Fibroblast of skin of scalp (primary cell): ENCODE measurements around the gene ZSCAN1.

ENCODE experiments used
- DNase-seq: peaks from one replicate; pipeline ENCODE4 v3.0.0-alpha.2; 2013

ZSCAN1 gene

DNA sequence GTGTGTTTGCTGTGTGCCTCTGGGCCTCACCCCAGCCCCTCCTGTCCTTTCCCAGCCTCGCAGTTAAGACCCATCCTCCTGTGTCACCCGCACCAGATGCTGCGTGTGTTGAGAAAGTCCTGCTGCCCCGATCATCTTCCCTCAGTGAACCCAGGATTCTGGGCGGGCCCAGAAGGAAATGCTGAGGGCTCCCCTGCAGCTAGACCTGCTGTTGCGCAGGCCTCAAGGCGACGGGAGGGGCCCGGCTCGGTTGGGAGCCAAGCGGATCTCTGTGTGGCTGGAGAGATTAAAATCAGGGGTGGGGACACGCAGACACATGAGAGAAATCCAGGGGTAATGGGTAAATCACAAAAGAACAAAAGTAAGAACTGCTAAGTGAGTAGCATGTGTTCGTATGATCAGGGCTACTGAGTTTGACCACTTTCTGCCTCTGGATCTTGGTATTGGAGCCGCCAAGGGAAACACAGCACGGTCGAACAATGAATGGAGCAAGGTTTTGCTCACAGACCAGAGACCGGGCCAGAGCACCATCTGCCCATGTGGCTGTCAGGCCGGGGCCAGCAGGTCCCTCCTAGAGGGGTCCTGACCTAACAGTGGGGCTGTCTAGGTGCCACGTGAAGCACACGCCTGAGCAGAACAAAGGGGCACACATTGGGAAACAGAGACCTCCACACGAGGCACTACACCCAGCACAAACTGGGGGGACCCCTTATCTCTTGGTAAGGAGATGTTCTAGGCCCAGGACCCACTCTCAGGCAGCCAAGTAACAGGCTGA lies 7.1 kb downstream of the ZSCAN1 start:
- no peak for DNase-seq

DNA sequence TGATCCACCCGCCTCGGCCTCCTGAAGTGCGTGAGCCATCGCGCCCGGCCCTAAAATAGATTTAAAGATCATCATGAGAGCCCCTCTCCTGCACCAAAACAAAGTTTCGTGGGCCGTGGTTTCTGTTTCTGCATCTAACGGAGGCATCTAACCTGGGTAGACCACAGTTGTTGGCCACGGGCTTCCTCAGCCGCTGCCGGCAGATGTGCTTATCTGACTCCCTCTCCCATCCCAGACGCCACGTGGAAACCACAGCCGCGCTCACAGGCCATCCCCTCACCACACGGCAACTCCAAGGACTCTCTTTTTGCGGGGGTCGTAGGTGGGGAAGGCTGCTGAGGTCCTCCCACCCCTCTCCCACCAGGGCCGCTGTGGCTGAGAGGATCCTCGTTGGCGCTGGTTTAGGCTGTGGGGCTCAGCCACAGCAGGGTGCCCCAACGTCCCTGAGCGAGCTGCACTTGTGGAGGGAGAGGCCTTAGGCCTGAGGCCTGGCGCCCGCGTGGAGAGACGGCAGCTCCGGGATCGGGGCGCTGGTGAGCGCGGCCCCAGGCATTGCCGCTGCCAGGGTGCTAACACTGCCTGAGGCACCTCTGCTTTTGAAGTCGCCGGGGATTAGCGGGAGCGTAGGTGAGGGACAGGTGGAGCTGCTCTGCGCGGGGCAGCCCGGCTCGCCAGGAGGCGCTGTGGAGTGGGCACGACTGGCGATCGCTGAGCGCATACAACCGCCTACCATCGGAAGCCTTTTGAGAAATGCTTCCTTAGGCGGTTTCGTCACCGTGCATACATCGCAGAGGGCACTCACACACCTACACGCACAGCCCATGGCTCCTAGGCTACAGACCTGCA lies 8.9 kb downstream of the ZSCAN1 start:
- DNase-seq = no peak

DNA sequence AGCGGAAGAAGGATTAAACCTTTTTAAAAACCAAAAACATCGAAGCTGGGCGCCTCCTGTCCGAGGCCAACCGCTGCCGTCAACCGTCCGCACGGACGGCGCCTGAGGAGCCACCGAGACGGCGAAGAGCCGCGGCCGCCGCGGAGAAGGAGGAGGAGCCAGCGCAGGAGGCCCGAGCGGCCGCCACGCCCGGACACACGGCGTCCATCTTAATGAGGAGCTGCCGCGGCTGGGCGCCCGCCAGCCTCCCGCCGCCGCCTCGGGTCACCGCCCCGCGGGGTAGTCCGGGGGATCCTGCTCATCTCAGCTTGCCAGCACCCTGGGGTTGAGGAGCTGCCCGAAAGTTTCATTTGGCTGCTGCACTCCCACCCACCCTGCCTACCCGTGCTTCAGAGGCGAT lies 10.6 kb downstream of the ZSCAN1 start:
- DNase-seq = no peak

DNA sequence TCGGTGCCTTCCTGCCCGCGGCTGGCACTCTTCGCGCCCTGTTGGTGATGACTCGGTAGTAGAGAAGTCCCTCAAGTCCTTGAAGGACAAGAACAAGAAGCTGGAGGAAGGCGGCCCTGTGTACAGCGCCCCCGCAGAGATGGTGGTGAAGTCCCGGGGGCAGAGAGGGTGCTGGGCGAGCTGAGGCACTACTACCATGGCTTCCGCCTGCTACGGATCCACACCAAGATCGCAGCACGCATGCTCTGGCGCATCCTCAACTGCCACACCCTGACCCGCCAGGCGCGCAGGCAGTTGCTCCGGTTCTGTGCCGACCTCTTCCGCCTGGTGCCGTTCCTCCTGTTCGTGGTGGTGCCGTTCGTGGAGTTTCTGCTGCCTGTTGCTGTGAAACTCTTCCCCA lies 11.1 kb downstream of the ZSCAN1 start:
- DNase-seq = no peak

DNA sequence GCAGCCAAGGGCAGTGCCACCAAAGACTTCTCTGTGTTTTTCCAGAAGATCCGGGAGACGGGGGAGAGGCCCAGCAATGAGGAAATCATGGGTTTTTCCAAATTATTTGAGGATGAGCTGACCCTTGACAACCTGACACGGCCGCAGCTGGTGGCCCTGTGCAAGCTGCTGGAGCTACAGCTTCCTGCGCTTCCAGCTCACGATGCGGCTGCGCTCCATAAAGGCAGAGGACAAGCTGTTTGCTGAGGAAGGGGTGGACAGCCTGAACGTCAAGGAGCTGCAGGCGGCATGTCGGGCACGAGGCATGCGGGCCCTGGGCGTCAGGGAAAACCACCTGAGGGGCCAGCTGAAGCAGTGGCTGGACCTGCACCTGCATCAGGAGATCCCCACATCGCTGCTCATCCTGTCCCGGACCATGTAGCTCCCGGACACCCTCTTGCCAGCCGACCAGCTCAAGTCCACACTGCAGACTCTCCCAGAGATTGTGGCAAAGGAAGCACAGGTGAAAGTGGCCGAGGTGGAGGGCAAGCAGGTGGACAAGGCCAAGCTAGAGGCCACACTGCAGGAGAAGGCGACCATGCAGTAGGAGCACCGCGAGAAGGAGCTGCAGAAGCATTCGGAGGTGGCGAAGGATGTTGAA lies 11.7 kb downstream of the ZSCAN1 start:
- DNase-seq = no peak

DNA sequence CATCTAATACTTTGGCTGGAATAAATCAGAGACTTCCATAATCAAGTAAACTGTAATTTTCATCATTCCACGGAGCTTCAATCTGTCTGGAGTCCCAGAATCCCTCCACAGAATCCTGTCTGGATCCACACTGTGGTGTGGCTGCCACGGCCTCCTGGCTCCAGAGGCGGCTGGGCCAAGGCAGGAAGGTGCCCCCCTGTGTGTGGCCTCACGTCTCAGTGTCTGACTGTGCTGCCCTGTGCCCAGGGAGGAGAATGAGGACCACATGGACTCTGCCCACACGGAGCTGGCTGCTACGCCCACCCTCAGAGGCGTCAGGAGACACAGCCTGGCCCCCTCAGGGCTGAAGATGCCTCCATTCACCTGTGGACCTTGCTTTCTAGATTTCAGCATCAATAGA lies 13.0 kb downstream of the ZSCAN1 start:
- DNase-seq = no peak

DNA sequence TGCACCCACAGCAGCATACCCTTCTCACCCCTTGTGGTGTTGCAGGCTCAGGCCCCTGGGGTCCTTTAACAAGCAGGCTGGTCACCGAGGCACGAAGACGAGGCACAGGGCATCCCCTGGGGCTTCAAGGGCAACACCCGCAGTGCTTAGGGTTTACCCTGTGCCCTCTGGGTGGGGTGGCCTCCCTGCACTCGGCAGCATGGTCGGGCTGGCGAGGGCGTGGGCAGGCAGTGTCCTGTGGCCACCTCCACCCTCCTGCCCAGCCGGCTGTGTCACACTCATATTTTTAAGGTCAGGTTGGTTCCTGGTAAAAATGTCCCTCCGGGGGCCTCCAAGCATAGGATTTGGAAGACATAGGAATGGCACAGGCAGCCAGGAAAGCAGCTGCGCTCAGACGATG lies 13.8 kb downstream of the ZSCAN1 start:
- no peak for DNase-seq

DNA sequence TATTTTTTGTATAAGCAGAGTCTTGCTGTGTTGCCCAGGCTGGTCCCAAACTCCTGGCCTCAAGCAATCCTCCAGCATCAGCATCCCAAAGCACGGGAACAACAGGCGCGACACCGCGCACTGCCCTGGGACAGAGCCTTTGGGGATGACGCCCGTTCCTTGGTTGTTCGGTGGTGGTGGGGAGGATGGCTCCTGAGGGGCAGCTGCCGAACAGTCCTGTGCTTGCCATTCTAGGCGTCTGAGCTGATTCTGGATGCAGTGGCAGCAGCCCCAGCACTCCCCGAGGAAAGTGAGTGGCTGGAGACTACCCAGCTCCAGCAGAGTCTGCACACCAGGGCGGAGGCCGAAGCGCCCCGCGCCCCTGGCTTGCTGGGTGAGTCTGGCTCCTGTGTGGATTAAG lies 18.4 kb downstream of the ZSCAN1 start:
- no peak for DNase-seq

DNA sequence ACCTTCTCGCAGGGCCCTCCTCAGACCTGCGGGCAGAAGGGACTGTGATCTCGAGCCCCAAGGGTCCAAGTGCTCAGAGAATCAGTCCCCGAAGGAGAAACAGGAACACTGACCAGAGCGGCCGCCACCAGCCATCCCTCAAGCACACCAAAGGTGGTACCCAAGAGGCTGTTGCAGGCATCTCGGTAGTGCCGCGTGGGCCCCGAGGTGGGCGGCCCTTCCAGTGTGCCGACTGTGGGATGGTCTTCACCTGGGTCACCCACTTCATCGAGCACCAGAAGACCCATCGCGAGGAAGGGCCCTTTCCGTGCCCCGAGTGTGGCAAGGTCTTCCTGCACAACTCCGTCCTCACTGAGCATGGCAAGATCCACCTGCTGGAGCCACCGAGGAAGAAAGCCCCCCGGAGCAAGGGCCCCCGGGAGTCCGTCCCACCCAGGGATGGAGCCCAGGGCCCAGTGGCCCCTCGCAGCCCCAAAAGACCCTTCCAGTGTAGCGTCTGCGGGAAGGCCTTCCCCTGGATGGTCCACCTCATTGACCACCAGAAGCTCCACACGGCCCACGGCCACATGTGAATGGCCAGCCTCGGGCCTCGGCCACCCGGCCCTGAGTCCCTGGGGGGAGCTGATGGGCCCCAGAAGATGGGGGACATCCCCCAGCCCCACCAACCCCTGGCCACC lies 19.8 kb downstream of the ZSCAN1 start:
- DNase-seq = no peak

DNA sequence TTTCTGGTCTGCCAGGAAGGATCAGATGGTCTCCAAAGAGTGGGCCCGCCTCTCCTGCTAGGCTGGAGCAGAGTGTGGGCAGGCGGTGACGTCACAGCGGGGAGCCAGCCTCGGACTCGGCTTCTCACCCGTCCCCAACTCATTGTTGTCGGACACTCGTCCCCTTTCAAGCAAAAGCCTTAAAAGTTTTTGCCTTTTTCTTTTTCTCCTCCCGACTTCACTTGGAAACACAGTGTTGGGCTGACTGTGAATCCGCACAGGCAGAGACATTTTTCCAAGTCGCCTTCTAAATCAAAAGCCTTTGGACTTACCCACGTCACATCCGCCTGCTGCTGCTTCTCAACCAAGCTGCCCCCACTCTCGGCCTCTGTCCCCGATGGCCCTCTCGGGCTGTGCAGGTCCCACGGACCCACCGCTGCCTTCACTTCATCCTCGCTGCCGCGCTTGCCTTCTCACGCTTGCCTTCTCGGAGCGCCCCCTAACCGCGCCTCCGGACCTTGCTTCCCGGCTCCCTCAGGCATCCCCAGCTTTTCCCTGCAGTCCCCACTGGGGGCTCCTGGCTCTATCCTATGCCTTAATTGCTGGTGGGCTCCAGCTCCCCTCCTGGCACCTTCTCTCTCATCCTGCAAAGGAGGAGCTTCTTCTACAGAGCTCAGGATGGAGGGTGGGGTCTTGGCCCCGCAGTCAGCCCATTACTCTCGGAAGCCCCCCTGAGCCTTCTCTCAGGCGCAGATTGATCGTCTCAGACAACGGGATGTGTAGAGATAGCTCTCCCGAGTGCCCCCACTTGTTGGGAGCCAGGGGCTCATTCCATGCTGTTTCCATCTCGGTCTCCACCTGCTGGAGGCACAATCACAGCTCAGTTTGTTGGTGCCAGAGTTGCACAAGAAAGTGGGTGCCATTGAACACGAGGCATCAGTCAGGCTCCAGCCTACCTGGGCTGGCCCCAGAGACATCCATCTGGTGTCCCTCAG lies 21.4 kb downstream of the ZSCAN1 start:
- DNase-seq = peak; percentile 5

DNA sequence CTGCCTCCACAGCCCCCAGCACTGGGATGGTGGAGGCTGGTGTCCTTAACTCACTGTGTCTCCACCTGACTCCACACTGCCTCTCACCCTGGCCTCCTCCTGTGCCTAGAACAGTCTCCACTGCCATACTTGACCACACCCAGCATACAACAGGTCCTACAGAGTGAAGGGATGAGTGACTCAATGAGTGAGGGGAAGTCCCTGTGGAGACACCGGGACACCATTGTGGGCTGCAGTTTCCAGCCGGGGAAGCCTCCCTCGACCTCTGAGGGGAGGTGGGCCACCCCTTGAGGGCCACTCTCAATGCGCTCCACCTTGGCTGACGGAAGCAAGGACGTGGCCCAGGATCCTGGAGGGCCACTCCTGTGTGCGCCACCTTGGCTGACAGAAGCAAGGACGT lies 22.4 kb downstream of the ZSCAN1 start:
- no peak for DNase-seq

DNA sequence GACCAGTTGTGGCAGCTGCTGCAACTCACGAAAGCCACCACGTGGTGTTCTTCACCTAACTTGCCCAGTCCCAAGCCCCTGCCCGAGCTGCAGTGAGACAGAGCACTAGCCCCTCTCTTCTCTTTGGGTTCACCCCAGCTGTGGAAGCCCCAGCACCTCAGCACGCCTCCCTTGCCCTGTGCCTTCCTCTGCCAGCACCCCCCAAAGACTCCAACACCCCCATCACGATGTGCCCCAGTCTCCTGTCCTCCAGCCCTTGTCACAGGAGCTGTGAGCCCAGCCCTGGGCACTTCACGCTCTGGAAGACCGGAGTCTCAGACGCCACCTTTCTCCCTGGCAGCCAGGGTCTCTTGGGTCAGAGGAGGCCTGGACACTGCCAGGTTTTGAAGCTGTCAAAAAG lies 23.0 kb downstream of the ZSCAN1 start:
- no peak for DNase-seq

DNA sequence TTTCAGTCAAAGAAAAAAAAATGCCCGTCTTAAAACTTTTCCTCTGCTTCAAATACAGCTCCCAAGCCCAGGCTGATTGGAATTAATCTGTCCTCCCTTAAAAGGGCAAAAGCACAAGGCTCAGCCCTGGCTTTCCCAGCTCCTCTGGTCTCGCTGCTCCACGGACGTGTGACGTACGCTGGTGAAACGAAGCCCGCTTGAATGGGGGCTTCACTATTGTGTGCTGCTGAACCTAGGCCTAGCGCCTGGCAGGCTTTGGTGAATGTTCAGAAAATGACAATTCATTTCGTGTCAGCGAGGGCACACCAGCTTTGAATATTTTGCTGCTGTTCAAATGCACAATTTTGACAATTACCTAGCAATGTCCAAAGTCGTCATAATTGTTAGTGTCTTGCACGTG lies 24.6 kb downstream of the ZSCAN1 start:
- no peak for DNase-seq

DNA sequence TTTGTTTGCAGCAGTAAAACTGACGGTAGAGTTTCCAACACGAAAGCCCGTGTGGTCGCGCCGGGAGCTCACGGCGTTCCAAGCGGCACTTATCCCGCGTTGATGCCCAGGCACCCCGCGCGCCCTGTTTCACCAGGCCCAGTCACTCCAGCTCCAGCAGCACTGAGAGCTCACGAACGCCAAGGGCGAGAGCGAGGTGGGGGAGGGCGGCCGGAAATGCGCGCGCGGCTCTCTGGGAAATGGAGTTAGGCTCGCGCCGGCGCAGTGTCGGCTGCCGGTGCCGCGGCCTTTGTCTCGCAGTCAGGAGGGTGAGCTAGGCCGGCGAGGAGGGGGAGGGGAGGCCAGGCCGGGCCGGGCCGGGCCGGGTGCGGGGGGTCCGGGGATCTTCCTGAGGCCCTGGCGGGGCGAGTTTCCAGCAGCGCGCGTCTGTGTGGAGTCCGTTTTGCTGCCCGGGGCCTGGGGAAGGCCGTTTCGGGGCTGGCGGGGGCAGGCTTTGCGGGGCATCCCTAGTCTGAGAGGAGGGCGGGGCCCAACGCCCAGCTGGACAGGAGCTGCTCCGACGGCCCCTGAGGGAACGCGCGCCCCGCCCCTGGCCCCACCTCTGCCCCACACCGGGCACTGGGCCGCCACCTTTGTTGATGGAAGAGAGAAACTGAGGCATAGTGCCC lies 25.3 kb downstream of the ZSCAN1 start, which contains the start of gene ZNF135:
ZNF135 (plus strand) TSS at position 280 of the 668 bp plus-strand sequence. CDS start 721 bp downstream, outside the sequence.
- DNase-seq = peak; percentile 87

DNA sequence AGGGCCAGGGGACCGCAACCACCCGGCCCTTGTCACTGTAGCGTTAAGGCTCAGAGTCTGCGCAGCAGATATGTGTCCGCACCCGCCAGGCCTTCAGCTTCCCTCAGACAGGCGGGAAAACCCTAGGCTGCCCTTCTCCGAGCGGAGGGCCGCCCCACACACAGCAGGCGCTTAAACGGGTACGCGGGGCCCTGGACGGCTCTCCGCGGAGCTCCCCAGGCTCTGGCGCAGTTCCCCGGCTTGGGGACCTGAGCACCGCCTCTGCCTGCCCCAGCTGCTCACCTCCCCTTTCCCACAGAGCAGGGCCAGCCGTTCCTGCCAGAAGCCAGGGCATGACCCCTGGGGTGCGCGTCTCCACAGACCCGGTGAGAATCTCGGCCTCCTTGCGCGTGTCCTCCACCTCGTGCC lies 25.9 kb downstream of the ZSCAN1 start:
- no peak for DNase-seq

DNA sequence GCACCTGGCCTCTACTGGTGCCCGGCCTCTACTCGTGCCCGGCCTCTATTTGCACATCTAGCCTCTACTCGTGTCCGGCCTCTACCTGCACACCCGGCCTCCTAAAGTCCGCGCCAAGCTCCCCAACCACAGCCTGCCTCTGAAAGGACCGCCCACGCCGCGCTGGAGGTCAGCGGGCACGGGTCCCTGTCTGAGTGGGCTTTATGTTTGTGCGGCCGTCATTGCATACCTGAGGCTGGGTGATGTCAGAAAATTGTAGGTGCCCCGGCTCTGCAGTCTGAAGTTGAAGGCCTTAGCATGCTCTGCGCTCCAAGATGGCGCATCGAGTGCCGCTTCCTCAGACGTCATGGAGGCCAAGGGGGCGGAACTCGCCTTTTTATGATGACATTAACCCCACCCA lies 26.4 kb downstream of the ZSCAN1 start:
- DNase-seq = no peak

DNA sequence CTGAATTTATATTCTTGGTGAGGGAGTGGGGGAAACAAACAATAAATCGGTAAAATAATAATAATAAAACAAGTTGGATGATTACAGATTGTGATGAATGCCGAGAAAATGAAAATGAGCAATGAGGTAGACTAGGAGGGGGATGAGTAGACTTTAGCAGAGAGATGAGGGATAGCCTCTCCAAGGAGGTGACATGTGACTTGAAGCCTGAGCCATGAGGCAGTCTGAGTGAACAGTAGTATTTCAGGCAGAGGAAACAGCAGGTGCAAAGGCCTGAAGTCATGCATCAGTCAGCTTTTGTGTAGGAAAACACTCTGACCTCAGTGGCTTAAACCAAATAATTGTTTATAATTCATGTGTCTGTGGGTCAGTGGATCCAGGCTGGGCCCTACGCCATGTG lies 29.9 kb downstream of the ZSCAN1 start:
- no peak for DNase-seq

DNA sequence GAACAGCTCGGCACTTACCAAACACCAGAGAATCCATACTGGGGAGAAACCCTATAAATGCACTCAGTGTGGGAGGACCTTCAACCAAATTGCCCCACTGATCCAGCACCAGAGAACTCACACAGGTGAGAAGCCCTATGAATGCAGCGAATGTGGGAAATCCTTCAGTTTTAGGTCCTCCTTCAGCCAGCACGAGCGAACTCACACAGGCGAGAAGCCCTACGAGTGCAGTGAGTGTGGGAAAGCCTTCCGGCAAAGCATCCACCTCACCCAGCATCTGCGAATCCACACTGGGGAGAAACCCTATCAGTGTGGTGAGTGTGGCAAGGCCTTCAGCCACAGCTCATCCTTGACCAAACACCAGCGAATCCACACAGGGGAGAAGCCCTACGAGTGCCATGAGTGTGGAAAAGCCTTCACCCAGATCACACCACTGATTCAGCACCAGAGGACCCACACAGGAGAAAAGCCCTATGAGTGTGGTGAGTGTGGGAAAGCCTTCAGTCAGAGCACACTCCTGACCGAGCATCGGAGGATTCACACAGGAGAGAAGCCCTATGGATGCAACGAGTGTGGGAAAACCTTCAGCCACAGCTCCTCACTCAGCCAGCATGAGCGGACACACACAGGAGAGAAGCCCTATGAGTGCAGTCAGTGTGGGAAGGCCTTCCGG lies 33.6 kb downstream of the ZSCAN1 start:
- no peak for DNase-seq

DNA sequence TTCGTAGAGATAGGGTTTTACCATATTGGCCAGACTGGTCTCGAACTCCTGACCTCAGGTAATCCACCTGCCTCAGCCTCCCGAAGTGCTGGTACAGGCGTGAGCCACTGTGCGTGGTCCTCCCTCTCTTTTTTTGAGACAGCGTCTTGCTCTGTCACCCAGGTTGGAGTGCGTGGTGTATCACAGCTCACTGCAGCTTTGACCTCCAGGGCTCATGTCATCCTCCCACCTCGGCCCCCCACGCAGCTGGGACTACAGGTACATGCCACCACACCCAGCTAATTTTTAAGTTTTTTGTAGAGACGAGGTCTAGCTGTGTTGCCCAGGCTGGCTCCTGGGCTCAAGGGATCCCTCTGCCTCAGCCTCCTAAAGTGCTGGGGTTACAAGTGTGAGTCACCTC lies 46.0 kb downstream of the ZSCAN1 start:
- DNase-seq = no peak

DNA sequence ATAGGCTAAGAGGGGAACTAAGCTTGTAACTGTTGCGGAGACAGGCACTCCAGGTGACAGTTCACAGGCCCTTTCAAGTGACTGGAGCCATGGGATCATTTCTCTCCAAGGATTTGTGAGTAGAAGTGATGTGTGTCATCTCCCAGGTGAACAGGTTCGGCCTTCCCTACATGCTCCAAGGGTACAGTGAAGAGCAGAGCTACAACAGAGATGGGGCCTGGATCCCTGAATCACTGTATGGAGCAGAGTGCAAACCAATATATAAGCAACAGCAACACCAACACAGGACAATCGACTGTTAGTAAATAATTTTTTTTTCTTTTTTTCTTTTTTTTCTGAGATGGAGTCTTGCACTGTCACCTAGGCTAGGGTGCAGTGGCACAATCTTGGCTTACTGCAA lies 49.2 kb downstream of the ZSCAN1 start:
- no peak for DNase-seq
